Measurements from ENCODE around the gene SYT7.

SYT7 gene

GRCh38 chr11:61495801-61496601 lies 84.9 kb downstream of the SYT7 start:
- no peak overlapping the region for H3K27ac ChIP-seq
- no peak for DNase-seq (ENCODE audit: low read depth, low spot score)
- no peak for TF ChIP-seq FOXP2 (optimal IDR thresholded peaks at IDR 0.05; ENCODE audit: control extremely low read depth, extremely low read length, insufficient read depth)
- TF ChIP-seq EZH2 (IDR thresholded peaks at IDR 0.05): no peak
- no peak for TF ChIP-seq POLR2AphosphoS5 (IDR thresholded peaks at IDR 0.05; ENCODE audit: borderline replicate concordance, low read depth, low read length)
- no peak overlapping the region for H3K4me3 ChIP-seq
- H3K9me3 ChIP-seq (ENCODE audit: low read depth, low read length): no peaks in the 10 kb centered on the region
- H3K9ac ChIP-seq (ENCODE audit: insufficient read length): no peak overlapping the region
- H3K36me3 ChIP-seq (ENCODE audit: insufficient read depth, low read length): no peaks in the 10 kb centered on the region

- TF ChIP-seq EZH2 (IDR thresholded peaks at IDR 0.05) (no peak), POLR2AphosphoS5 (IDR thresholded peaks at IDR 0.05; ENCODE audit: borderline replicate concordance, low read depth, low read length) (no peak), FOXP2 (optimal IDR thresholded peaks at IDR 0.05; ENCODE audit: control extremely low read depth, extremely low read length, insufficient read depth) (no peak)
- Histone ChIP-seq H3K9me3 (ENCODE audit: low read depth, low read length) (no peaks in the 10 kb centered on the region), H3K36me3 (ENCODE audit: insufficient read depth, low read length) (no peaks in the 10 kb centered on the region), H3K9ac (ENCODE audit: insufficient read length) (no peak overlapping the region), H3K27ac (no peak overlapping the region), H3K4me3 (no peak overlapping the region)
- no peak for DNase-seq (ENCODE audit: low read depth, low spot score)
Measured at GRCh38 chr11:61494381-61494961, 86.4 kb downstream of the SYT7 start.

- H3K4me3 ChIP-seq: no peak overlapping the region
- no peak for TF ChIP-seq EZH2 (IDR thresholded peaks at IDR 0.05)
- TF ChIP-seq POLR2AphosphoS5 (IDR thresholded peaks at IDR 0.05; ENCODE audit: borderline replicate concordance, low read depth, low read length): no peak
- TF ChIP-seq FOXP2 (optimal IDR thresholded peaks at IDR 0.05; ENCODE audit: control extremely low read depth, extremely low read length, insufficient read depth): no peak
- H3K27ac ChIP-seq: no peak overlapping the region
- H3K36me3 ChIP-seq (ENCODE audit: insufficient read depth, low read length): no peaks in the 10 kb centered on the region
- no peaks in the 10 kb centered on the region for H3K9me3 ChIP-seq (ENCODE audit: low read depth, low read length)
- H3K9ac ChIP-seq (ENCODE audit: insufficient read length): no peak overlapping the region
- no peak for DNase-seq (ENCODE audit: low read depth, low spot score)
Measured at GRCh38 chr11:61491736-61492395, 89.0 kb downstream of the SYT7 start.

GRCh38 chr11:61489833-61490721 lies 90.8 kb downstream of the SYT7 start:
- H3K9ac ChIP-seq (ENCODE audit: insufficient read length): no peak overlapping the region
- no peak overlapping the region for H3K4me3 ChIP-seq
- TF ChIP-seq FOXP2 (optimal IDR thresholded peaks at IDR 0.05; ENCODE audit: control extremely low read depth, extremely low read length, insufficient read depth) (no peak), POLR2AphosphoS5 (IDR thresholded peaks at IDR 0.05; ENCODE audit: borderline replicate concordance, low read depth, low read length) (no peak), EZH2 (IDR thresholded peaks at IDR 0.05) (no peak)
- H3K9me3 ChIP-seq (ENCODE audit: low read depth, low read length): no peaks in the 10 kb centered on the region
- no peaks in the 10 kb centered on the region for H3K36me3 ChIP-seq (ENCODE audit: insufficient read depth, low read length)
- no peak for DNase-seq (ENCODE audit: low read depth, low spot score)
- H3K27ac ChIP-seq: no peak overlapping the region

- no peaks in the 10 kb centered on the region for H3K36me3 ChIP-seq (ENCODE audit: insufficient read depth, low read length)
- no peak overlapping the region for H3K4me3 ChIP-seq
- no peak for TF ChIP-seq POLR2AphosphoS5 (IDR thresholded peaks at IDR 0.05; ENCODE audit: borderline replicate concordance, low read depth, low read length)
- no peak for TF ChIP-seq EZH2 (IDR thresholded peaks at IDR 0.05)
- no peak for TF ChIP-seq FOXP2 (optimal IDR thresholded peaks at IDR 0.05; ENCODE audit: control extremely low read depth, extremely low read length, insufficient read depth)
- no peak overlapping the region for H3K27ac ChIP-seq
- no peak for DNase-seq (ENCODE audit: low read depth, low spot score)
- H3K9me3 ChIP-seq (ENCODE audit: low read depth, low read length): no peaks in the 10 kb centered on the region
- no peak overlapping the region for H3K9ac ChIP-seq (ENCODE audit: insufficient read length)
Measured at GRCh38 chr11:61488651-61489291, 92.1 kb downstream of the SYT7 start.

- no peak overlapping the region for H3K27ac ChIP-seq
Measured at GRCh38 chr11:61487342-61488025, 93.4 kb downstream of the SYT7 start.

GRCh38 chr11:61486779-61487178 lies 94.1 kb downstream of the SYT7 start:
- DNase-seq (ENCODE audit: low read depth, low spot score): no peak
- no peaks in the 10 kb centered on the region for H3K36me3 ChIP-seq (ENCODE audit: insufficient read depth, low read length)
- H3K27ac ChIP-seq: no peak overlapping the region
- H3K9ac ChIP-seq (ENCODE audit: insufficient read length): no peak overlapping the region
- H3K4me3 ChIP-seq: no peak overlapping the region
- TF ChIP-seq EZH2 (IDR thresholded peaks at IDR 0.05) (no peak), POLR2AphosphoS5 (IDR thresholded peaks at IDR 0.05; ENCODE audit: borderline replicate concordance, low read depth, low read length) (no peak), FOXP2 (optimal IDR thresholded peaks at IDR 0.05; ENCODE audit: control extremely low read depth, extremely low read length, insufficient read depth) (no peak)
- no peaks in the 10 kb centered on the region for H3K9me3 ChIP-seq (ENCODE audit: low read depth, low read length)

More at GRCh38 chr11:61487342-61488025, 93.4 kb downstream of the SYT7 start:
- Histone ChIP-seq H3K9me3 (ENCODE audit: low read depth, low read length) (no peaks in the 10 kb centered on the region), H3K9ac (ENCODE audit: insufficient read length) (no peak overlapping the region), H3K4me3 (no peak overlapping the region), H3K36me3 (ENCODE audit: insufficient read depth, low read length) (no peaks in the 10 kb centered on the region)
- TF ChIP-seq FOXP2 (optimal IDR thresholded peaks at IDR 0.05; ENCODE audit: control extremely low read depth, extremely low read length, insufficient read depth) (no peak), POLR2AphosphoS5 (IDR thresholded peaks at IDR 0.05; ENCODE audit: borderline replicate concordance, low read depth, low read length) (no peak), EZH2 (IDR thresholded peaks at IDR 0.05) (no peak)
- DNase-seq (ENCODE audit: low read depth, low spot score): no peak
